Loucy (cell line): ENCODE measurements around the gene MAP2.

Experiments used
- CTCF ChIP-seq: fragments of 200-600 bp; sonication (generic); conservative IDR thresholded peaks from 2 replicates; pipeline ENCODE4 v1.5.1; 2014; ENCODE audit warnings: mild to moderate bottlenecking, antibody characterized with exemption, low read length
- EZH2phosphoT487 ChIP-seq: fragments of 200-600 bp; IDR thresholded peaks from 2 replicates; pipeline ENCODE4 v1.6.1; 2018; ENCODE audit warnings: antibody characterized with exemption, mild to moderate bottlenecking, moderate library complexity, borderline replicate concordance

GRCh38 chr2:209381091-209381490 is 42.8 kb upstream of the MAP2 start:
- TF ChIP-seq CTCF: no peak
- TF ChIP-seq EZH2phosphoT487: no peak
